Hepatocyte (in vitro differentiated cells): ENCODE measurements around the gene TTC34. TPM values are rescaled to one million over a fixed set of nuclear protein-coding genes. Genes with fewer than 3 reads are reported as not detected.
"Not testable (repeated sequence)": the region's sequence is repeated elsewhere in the genome, so short reads cannot be mapped to it uniquely, and the experiment has no call there.

Source experiments
- DNase-seq: peaks from one replicate; pipeline ENCODE4 v3.0.0-alpha.2; 2016; ENCODE audit warnings: low spot score
- H2AFZ ChIP-seq: fragments of 200-600 bp; sonication (generic); 2 replicates; pipeline ENCODE4 v1.6.0; 2016; ENCODE audit warnings: antibody characterized with exemption, mild to moderate bottlenecking
- H3K27ac ChIP-seq: fragments of 200-600 bp; sonication (generic); 2 replicates; pipeline ENCODE4 v1.5.1; 2016; ENCODE audit warnings: mild to moderate bottlenecking
- H3K27me3 ChIP-seq: fragments of 200-600 bp; sonication (generic); 2 replicates; pipeline ENCODE4 v1.6.1; 2016
- H3K36me3 ChIP-seq: fragments of 200-600 bp; sonication (generic); replicated peaks from 2 replicates; pipeline ENCODE4 v1.5.1; 2016; ENCODE audit warnings: low read depth; ENCODE audit not compliant: insufficient read depth
- H3K4me1 ChIP-seq: fragments of 200-600 bp; sonication (generic); 2 replicates; pipeline ENCODE4 v1.5.1; 2016; ENCODE audit warnings: mild to moderate bottlenecking, moderate library complexity; ENCODE audit not compliant: insufficient read depth
- H3K4me2 ChIP-seq: fragments of 200-600 bp; sonication (generic); 2 replicates; pipeline ENCODE4 v1.6.0; 2016
- H3K4me3 ChIP-seq: fragments of 200-600 bp; sonication (generic); 2 replicates; pipeline ENCODE4 v1.5.1; 2016; ENCODE audit warnings: mild to moderate bottlenecking
- H3K79me2 ChIP-seq: fragments of 200-600 bp; sonication (generic); 2 replicates; pipeline ENCODE4 v1.6.0; 2017; ENCODE audit warnings: mild to moderate bottlenecking
- H3K9me2 ChIP-seq: fragments of 200-600 bp; sonication (generic); replicated peaks from 2 replicates; pipeline ENCODE4 v1.6.0; 2017; ENCODE audit warnings: mild to moderate bottlenecking; ENCODE audit not compliant: insufficient read depth
- H3K9me3 ChIP-seq: fragments of 200-600 bp; sonication (generic); 2 replicates; pipeline ENCODE4 v1.5.1; 2016; ENCODE audit warnings: low read depth, mild to moderate bottlenecking
- H4K20me1 ChIP-seq: fragments of 200-600 bp; sonication (generic); 2 replicates; pipeline ENCODE4 v1.6.0; 2016; ENCODE audit warnings: mild to moderate bottlenecking; ENCODE audit not compliant: insufficient read depth, poor library complexity, severe bottlenecking
- EZH2 ChIP-seq: fragments of 200-600 bp; sonication (generic); IDR thresholded peaks from 2 replicates; pipeline ENCODE4 v1.6.1; 2016; ENCODE audit warnings: antibody characterized with exemption, mild to moderate bottlenecking, borderline replicate concordance
- EZH2phosphoT487 ChIP-seq: fragments of 200-600 bp; sonication (generic); IDR thresholded peaks from one replicate; pipeline ENCODE4 v1.6.1; 2018; ENCODE audit warnings: antibody characterized with exemption, mild to moderate bottlenecking, low read depth, moderate library complexity; ENCODE audit not compliant: unreplicated experiment, severe bottlenecking
- WGBS: methylation state at CpG from one replicate; pipeline ENCODE4 v1.1.6; 2016; ENCODE audit warnings: low lambda C conversion rate; ENCODE audit errors: missing lambda C conversion rate; 5-methylcytosine and 5-hydroxymethylcytosine counted together
- polyA plus RNA-seq: library from polyadenylated mRNA; unstranded; fragments of >200 nt; fragmentation: Nextera tagmentation; extraction: Ambion mirVana; gene quantifications from 2 replicates; pipeline ENCODE4 v1.2.1, GENCODE V29; 2016
- total RNA-seq: library from RNA; depleted of rRNA; stranded (reverse); fragments of >200 nt; gene quantifications from 2 replicates; pipeline ENCODE4 v1.2.3, GENCODE V29; 2014
- TF ChIP-seq, protein P1 (sequence below): fragments of 200-600 bp; sonication (generic); IDR thresholded peaks from 2 replicates; pipeline ENCODE4 v1.5.1; 2016; ENCODE audit warnings: antibody characterized with exemption, mild to moderate bottlenecking; ENCODE audit not compliant: poor library complexity

Gene TTC34
- total and polyA plus RNA-seq, 2 experiments from 2014 or later, result 0.13 to 0.33 TPM

DNA sequence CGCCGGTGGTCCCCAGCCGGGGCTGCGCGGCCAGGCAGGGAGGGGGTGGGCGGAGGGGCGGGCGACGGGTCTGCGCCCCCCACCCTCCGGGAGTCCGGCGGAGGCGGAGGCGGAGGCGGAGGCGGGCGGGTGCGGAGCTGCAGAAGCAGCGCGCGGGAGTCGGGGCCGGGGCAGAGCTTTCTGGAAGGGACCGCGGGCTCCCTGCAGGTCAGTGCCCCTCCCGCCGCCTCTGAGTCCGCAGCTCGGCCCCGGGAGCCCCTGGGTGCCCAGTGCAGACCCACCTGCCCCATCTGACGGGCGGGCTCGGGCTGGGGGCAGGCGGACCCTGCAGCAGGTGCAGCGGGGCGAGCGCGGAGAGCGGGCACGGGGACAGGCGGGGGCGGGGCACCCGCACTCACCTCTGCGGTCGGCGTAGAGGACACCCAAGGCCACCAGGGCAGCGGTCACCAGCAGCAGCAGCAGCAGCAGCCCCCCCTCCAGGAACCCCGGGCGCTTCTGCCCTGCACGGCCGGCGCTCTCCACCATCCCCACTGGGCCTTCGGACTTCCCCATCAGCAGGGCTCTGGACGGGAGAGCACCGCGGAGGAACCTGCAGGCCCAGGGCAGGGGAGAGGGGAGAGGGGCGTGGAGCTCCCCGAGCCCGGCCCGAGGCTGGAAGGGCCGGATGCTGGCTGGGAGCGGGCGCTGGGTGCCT, 172.4 kb downstream of the TTC34 start:
- peak; percentile 19 for DNase-seq
- 11% methylated on average over 16 of the region's 64 CpGs for WGBS
- H2AFZ ChIP-seq, result no peak overlapping the region
- peaks cover 11% of the 10 kb centered on the region for H3K4me1 ChIP-seq
- peaks cover 48% of the 10 kb centered on the region for H3K27me3 ChIP-seq
- H3K4me3 ChIP-seq, result no peak overlapping the region
- no peaks in the 10 kb centered on the region for H3K79me2 ChIP-seq
- H4K20me1 ChIP-seq, result no peaks in the 10 kb centered on the region
- H3K9me3 ChIP-seq, result no peaks in the 10 kb centered on the region
- H3K36me3 ChIP-seq, result no peaks in the 10 kb centered on the region
- no peaks in the 10 kb centered on the region for H3K9me2 ChIP-seq
- TF ChIP-seq EZH2 (peak; percentile 76), EZH2phosphoT487 (no peak)
- TF ChIP-seq, protein P1, sequence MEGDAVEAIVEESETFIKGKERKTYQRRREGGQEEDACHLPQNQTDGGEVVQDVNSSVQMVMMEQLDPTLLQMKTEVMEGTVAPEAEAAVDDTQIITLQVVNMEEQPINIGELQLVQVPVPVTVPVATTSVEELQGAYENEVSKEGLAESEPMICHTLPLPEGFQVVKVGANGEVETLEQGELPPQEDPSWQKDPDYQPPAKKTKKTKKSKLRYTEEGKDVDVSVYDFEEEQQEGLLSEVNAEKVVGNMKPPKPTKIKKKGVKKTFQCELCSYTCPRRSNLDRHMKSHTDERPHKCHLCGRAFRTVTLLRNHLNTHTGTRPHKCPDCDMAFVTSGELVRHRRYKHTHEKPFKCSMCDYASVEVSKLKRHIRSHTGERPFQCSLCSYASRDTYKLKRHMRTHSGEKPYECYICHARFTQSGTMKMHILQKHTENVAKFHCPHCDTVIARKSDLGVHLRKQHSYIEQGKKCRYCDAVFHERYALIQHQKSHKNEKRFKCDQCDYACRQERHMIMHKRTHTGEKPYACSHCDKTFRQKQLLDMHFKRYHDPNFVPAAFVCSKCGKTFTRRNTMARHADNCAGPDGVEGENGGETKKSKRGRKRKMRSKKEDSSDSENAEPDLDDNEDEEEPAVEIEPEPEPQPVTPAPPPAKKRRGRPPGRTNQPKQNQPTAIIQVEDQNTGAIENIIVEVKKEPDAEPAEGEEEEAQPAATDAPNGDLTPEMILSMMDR, result no peak
- H3K4me2 ChIP-seq, result peak overlapping the region; percentile 73
- no peak overlapping the region for H3K27ac ChIP-seq

DNA sequence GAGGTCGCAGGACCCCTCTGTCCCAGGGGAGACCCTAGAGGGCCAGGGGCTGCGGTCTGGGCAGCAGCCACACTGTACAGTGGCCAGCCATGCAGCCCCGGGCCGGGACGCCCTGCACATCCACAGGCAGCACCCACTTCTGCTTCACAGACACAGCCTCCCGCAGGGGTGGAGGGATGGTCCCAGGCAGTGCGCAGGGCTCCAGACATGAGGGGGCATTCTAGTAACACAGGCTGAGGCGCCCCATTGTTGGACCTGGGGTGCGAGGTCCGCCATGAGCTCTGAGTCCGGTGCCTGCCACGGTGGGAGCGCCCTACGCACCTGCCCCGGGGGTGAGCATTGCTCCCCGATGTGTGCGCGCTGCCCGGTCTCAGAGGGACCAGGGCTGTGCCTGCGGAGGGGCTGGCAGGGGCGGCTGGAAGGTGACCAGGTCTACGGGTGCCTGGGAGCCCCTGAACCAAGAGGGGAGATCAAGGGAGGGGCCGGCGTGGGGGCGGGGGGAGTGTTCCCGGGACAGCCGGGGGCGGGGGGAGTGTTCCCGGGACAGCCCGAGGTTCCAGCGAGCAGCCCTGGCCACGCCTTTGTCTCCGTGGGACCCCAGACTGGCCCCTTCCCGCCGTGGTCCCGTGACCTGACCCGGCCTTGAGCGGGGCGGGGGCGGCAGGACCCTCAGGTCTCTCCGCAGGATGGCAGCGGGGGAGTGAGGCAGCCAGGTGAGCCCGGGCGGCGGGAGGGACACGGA, 173.1 kb downstream of the TTC34 start:
- Histone ChIP-seq H3K9me3 (no peaks in the 10 kb centered on the region), H3K4me3 (no peak overlapping the region), H3K79me2 (no peaks in the 10 kb centered on the region), H3K9me2 (no peaks in the 10 kb centered on the region), H4K20me1 (no peaks in the 10 kb centered on the region), H3K4me2 (peak overlapping the region; percentile 73), H3K27ac (no peak overlapping the region), H3K27me3 (peaks cover 48% of the 10 kb centered on the region), H2AFZ (no peak overlapping the region), H3K36me3 (no peaks in the 10 kb centered on the region), H3K4me1 (peaks cover 11% of the 10 kb centered on the region)
- TF ChIP-seq, protein P1, result no peak
- TF ChIP-seq EZH2phosphoT487 (peak; percentile 34), EZH2 (no peak)
- 28% methylated on average over 31 of the region's 46 CpGs for WGBS
- DNase-seq, result no peak

DNA sequence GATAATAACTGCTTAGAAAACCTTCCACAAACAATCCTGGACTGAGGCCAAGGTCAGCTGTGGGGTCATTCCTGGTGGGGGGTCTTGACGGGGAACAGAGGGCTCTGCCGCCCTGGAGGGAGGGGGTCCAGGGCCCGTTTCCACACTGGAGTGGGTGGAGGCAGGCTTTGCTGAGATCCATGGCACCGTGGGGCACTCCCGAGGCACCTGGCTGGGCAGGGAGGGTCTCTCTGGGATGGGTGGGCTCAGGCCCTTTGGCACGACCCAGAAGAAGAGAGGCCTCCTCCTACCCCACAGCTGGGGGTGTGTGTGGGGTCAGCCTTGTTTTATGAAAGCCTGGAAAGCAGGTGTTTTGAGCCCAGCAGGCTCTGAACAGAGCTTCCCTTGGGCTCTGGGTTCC, 173.7 kb downstream of the TTC34 start:
- no peak for TF ChIP-seq EZH2
- TF ChIP-seq, protein P1, result no peak
- TF ChIP-seq EZH2phosphoT487, result no peak
- 53% methylated on average over 6 of the region's 6 CpGs for WGBS
- Histone ChIP-seq H3K27me3 (peaks cover 48% of the 10 kb centered on the region), H3K4me2 (no peak overlapping the region), H3K9me2 (no peaks in the 10 kb centered on the region), H3K79me2 (no peaks in the 10 kb centered on the region), H3K36me3 (no peaks in the 10 kb centered on the region), H2AFZ (no peak overlapping the region), H3K4me3 (no peak overlapping the region), H4K20me1 (no peaks in the 10 kb centered on the region), H3K27ac (no peak overlapping the region), H3K9me3 (no peaks in the 10 kb centered on the region), H3K4me1 (peaks cover 6% of the 10 kb centered on the region)
- no peak for DNase-seq

DNA sequence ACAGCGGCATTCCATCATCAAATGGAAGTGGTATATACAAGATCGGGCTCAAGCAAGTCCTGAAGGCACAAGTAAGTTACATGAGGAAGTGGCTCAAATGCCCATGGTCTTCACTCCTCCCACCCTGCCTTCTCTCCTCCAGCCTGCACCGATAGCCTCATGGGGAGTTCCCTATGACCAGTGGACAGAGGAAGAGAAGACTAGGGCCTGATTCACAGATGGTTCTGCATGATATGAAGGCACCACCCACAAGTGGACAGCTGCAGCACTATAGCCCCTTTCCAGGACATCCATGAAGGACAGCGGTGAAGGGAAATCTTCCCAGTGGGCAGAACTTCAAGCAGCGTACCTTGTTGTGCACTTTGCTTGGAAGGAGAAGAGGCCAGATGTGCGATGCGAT, 175.7 kb downstream of the TTC34 start:
- not testable (repeated sequence) for H3K4me3 ChIP-seq, H3K9me2 ChIP-seq, DNase-seq, H3K36me3 ChIP-seq, H3K27ac ChIP-seq, H4K20me1 ChIP-seq, H3K4me1 ChIP-seq, H2AFZ ChIP-seq, H3K9me3 ChIP-seq, H3K79me2 ChIP-seq, H3K4me2 ChIP-seq
- 86% methylated on average over 7 of the region's 7 CpGs for WGBS
- H3K27me3 ChIP-seq, result peaks cover 48% of the 10 kb centered on the region
